Colonic mucosa (tissue), 4 donors: Measurements from ENCODE around the gene WIZ. TPM values are rescaled to one million over a fixed set of nuclear protein-coding genes. Genes with fewer than 3 reads are reported as not detected.
A peak's percentile ranks its signal among the peaks of the same experiment; 100 is the strongest.

ENCODE experiments used
- DNase-seq: peaks from one replicate; pipeline ENCODE4 v3.0.0-alpha.2; 2020
- H3K27ac ChIP-seq: fragments of 200-600 bp; one replicate; pipeline ENCODE4 v1.8.0; 2021
- H3K27me3 ChIP-seq: fragments of 200-600 bp; one replicate; pipeline ENCODE4 v1.8.0; 2021
- H3K36me3 ChIP-seq: fragments of 200-600 bp; one replicate; pipeline ENCODE4 v1.8.0; 2021
- H3K4me1 ChIP-seq: fragments of 200-600 bp; one replicate; pipeline ENCODE4 v1.8.0; 2021; ENCODE audit warnings: mild to moderate bottlenecking
- H3K4me3 ChIP-seq: fragments of 200-600 bp; one replicate; pipeline ENCODE4 v1.8.0; 2021
- H3K9ac ChIP-seq, 2 donors: one replicate each; pipeline ENCODE4 v1.7.0; 2013; ENCODE audit warnings: control low read depth in 2 of 2, low read depth in 2 of 2, low read length in 2 of 2
- H3K9me3 ChIP-seq: fragments of 200-600 bp; one replicate; pipeline ENCODE4 v1.8.0; 2021
- intact Hi-C: fragments of 100-400 bp; cut with DNase I; formaldehyde crosslinking; loops from one replicate; pipeline ENCODE4 v1.14.1; 2022
- total RNA-seq, 2 donors: library from RNA; stranded (reverse); fragmentation: NEBNext Ultra II Directional in 1 of 2; extraction: Animal tissue kit (Norgen Biotek cat#: 25700) in 1 of 2; gene quantifications; one replicate each; pipeline ENCODE4 v1.2.1, GENCODE V29; 2021
- TF ChIP-seq, protein P1 (sequence below): fragments of 200-600 bp; IDR thresholded peaks from one replicate; pipeline ENCODE4 v1.8.0; 2022; ENCODE audit warnings: antibody characterized with exemption, mild to moderate bottlenecking
- donor health status: healthy.
- donor health status: DM: no; HTN: no; CAD: no.
- donor health status: DM: no; HTN: no; CAD: no.

Gene WIZ
- total RNA-seq, 2 donors from 2014 or later = 18.3 to 31.2 TPM

GRCh38 chr19:15463861-15464371, 14.2 kb upstream of the WIZ start:
- intact Hi-C loops = no loop called here
- Histone ChIP-seq H3K4me1 (no peaks in the 10 kb centered on the region), H3K9me3 (no peaks in the 10 kb centered on the region), H3K4me3 (peak overlapping the region; percentile 40), H3K27ac (peak overlapping the region; percentile 71), H3K27me3 (peaks cover under 1% of the 10 kb centered on the region), H3K9ac (peak overlapping the region; percentile 19 to 50), H3K36me3 (no peaks in the 10 kb centered on the region)
- DNase-seq = peak; percentile 34
- TF ChIP-seq, protein P1, sequence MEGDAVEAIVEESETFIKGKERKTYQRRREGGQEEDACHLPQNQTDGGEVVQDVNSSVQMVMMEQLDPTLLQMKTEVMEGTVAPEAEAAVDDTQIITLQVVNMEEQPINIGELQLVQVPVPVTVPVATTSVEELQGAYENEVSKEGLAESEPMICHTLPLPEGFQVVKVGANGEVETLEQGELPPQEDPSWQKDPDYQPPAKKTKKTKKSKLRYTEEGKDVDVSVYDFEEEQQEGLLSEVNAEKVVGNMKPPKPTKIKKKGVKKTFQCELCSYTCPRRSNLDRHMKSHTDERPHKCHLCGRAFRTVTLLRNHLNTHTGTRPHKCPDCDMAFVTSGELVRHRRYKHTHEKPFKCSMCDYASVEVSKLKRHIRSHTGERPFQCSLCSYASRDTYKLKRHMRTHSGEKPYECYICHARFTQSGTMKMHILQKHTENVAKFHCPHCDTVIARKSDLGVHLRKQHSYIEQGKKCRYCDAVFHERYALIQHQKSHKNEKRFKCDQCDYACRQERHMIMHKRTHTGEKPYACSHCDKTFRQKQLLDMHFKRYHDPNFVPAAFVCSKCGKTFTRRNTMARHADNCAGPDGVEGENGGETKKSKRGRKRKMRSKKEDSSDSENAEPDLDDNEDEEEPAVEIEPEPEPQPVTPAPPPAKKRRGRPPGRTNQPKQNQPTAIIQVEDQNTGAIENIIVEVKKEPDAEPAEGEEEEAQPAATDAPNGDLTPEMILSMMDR = no peak

GRCh38 chr19:15461694-15462093, 11.9 kb upstream of the WIZ start:
- no peak for DNase-seq
- H3K27ac ChIP-seq = no peak overlapping the region
- H3K27me3 ChIP-seq = peaks cover 15% of the 10 kb centered on the region

DNA sequence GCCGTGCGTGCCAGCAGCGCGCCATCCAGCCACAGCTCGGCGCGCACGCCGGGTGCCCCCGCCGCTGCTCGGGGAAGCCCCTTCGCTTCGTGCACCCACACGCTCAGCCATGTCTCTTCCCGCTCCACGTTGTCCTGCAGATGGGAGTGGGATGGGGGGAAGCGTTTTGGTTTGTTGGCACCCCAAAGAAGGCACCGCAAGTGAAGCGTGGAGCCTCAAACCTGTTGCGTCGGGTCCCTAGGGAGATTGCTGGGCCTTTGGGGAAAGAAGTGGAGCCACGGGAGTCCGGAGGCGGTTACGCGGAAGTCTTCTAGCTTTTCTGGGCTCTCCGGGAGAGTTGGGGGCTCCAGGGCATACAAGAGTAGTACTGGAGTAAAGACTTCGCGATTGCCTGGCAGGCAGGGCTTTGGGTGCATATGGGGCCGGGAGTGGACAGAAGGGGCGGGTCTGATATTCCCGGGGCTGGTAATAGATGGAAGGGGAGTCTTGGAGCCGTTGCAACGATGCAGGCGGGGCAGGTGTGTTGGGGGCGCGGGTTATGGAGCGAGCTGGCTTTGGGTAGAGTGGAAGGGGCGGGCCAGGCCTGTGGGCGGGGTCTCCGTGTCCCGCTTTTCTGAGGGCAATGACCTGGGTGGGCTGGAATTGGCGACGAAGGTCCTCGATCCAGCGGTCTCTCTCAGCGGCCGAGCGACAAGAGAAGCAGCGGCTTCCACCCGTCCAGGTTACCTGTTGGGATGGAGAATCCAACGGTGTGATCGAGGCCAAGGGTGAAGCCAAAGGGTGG, 8.1 kb upstream of the WIZ start:
- no peaks in the 10 kb centered on the region for H3K4me1 ChIP-seq
- no peak overlapping the region for H3K27ac ChIP-seq
- peaks cover 29% of the 10 kb centered on the region for H3K27me3 ChIP-seq
- H3K9ac ChIP-seq = no peak overlapping the region
- intact Hi-C loops = no loop called here
- no peak for DNase-seq
- no peak overlapping the region for H3K4me3 ChIP-seq
- H3K9me3 ChIP-seq = no peaks in the 10 kb centered on the region
- H3K36me3 ChIP-seq = no peaks in the 10 kb centered on the region
- TF ChIP-seq, protein P1 = no peak

More at GRCh38 chr19:15461694-15462093, 11.9 kb upstream of the WIZ start:
- Histone ChIP-seq H3K4me1 (no peaks in the 10 kb centered on the region), H3K9ac (no peak overlapping the region), H3K9me3 (no peaks in the 10 kb centered on the region), H3K36me3 (no peaks in the 10 kb centered on the region), H3K4me3 (no peak overlapping the region)
- intact Hi-C loops = no loop called here
- TF ChIP-seq, protein P1 = no peak

DNA sequence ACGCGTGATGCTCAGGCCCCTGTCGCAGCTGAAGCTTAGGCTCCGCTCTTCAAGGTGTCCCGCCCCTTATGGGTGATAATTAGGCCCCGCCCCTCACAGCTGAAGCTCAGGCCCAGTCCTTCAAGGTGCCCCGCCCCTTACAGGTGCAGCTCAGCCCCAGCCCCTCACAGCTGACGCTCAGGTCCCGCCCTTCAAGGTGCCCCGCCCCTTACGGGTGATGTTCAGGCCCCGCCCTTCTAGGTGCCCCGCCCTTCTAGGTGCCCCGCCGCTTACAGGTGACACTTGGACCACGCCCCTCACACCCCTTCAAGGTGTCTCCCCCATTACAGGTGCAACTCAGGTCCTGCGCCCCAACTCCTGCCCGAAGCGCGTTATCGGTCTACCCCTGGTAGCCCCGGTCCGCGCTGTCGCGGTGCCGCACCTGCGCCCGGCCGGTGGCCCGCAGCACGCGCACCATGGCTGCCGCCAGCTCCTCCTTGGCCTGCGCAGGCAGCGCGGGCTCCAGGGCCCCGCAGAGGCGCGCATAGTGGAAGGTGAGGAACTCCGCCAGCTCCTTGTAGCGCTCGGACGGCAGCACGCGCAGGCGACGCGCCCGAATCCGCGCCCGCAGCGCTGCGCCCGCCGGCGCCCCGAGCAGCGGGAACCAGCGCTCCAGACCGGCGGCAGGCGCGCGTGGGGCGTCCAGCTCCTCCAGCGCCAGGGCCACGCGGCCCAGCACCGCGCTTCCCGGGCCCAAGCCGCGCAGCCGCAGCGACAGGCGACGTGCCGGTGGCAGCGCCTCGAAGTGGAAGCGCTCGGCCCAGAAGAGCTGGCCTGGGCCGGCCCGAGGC, 7.3 kb upstream of the WIZ start:
- H3K27me3 ChIP-seq = peaks cover 29% of the 10 kb centered on the region
- intact Hi-C loops = no loop called here
- no peaks in the 10 kb centered on the region for H3K36me3 ChIP-seq
- no peaks in the 10 kb centered on the region for H3K4me1 ChIP-seq
- no peak overlapping the region for H3K4me3 ChIP-seq
- H3K9me3 ChIP-seq = no peaks in the 10 kb centered on the region
- H3K27ac ChIP-seq = no peak overlapping the region
- DNase-seq = peak; percentile 71
- TF ChIP-seq, protein P1 = no peak
- no peak overlapping the region for H3K9ac ChIP-seq

GRCh38 chr19:15456441-15456840, 6.7 kb upstream of the WIZ start:
- no peaks in the 10 kb centered on the region for H3K9me3 ChIP-seq
- no peak for DNase-seq
- no peak overlapping the region for H3K4me3 ChIP-seq
- H3K4me1 ChIP-seq = no peaks in the 10 kb centered on the region
- H3K27ac ChIP-seq = no peak overlapping the region
- H3K27me3 ChIP-seq = peaks cover 29% of the 10 kb centered on the region
- intact Hi-C loops = no loop called here
- no peaks in the 10 kb centered on the region for H3K36me3 ChIP-seq
- no peak overlapping the region for H3K9ac ChIP-seq
- TF ChIP-seq, protein P1 = no peak
